Hepatocyte (in vitro differentiated cells): ENCODE results near the gene CCDC192.

Experiments used
- EZH2 ChIP-seq: fragments of 200-600 bp; sonication (generic); IDR thresholded peaks from 2 replicates; pipeline ENCODE4 v1.6.1; 2016; ENCODE audit warnings: antibody characterized with exemption, mild to moderate bottlenecking, borderline replicate concordance
- EZH2phosphoT487 ChIP-seq: fragments of 200-600 bp; sonication (generic); IDR thresholded peaks from one replicate; pipeline ENCODE4 v1.6.1; 2018; ENCODE audit warnings: antibody characterized with exemption, mild to moderate bottlenecking, low read depth, moderate library complexity; ENCODE audit not compliant: unreplicated experiment, severe bottlenecking
- TF ChIP-seq, protein P1 (sequence below): fragments of 200-600 bp; sonication (generic); IDR thresholded peaks from 2 replicates; pipeline ENCODE4 v1.5.1; 2016; ENCODE audit warnings: antibody characterized with exemption, mild to moderate bottlenecking; ENCODE audit not compliant: poor library complexity

DNA sequence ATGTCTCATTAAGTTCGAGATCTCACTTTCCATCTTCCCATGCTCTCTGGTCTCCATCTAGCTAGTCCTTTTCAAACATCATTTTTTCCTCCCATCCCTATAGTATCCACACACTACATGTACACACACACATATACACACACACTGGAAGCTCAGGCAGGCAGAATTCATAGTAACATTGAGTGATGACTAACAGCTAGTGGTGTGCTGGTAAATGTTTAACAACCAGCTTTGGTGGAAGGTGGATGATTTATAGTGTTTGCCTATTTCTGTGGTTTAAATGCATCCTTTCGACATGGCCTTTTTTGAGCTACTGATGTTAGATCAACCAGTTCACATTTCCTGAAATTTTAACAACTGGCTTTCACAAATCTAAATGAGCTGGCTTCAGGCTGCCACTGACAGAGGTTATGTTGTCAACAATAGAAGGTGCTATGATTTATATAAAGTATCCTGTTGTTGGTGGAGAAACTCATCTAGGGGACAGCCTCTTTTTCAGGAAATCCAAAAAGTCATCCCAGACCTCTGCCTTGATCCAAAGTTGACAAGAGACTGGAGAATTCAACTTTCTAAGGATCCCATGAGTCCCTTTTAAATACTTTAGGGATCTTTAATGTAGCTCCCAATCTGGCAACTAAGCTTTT is 117.8 kb downstream of the CCDC192 start:
- TF ChIP-seq, protein P1, sequence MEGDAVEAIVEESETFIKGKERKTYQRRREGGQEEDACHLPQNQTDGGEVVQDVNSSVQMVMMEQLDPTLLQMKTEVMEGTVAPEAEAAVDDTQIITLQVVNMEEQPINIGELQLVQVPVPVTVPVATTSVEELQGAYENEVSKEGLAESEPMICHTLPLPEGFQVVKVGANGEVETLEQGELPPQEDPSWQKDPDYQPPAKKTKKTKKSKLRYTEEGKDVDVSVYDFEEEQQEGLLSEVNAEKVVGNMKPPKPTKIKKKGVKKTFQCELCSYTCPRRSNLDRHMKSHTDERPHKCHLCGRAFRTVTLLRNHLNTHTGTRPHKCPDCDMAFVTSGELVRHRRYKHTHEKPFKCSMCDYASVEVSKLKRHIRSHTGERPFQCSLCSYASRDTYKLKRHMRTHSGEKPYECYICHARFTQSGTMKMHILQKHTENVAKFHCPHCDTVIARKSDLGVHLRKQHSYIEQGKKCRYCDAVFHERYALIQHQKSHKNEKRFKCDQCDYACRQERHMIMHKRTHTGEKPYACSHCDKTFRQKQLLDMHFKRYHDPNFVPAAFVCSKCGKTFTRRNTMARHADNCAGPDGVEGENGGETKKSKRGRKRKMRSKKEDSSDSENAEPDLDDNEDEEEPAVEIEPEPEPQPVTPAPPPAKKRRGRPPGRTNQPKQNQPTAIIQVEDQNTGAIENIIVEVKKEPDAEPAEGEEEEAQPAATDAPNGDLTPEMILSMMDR = no peak
- TF ChIP-seq EZH2 (no peak), EZH2phosphoT487 (no peak)
